Spleen (tissue), 11 donors: Measurements from ENCODE around the gene CUX1. TPM values are rescaled to one million over a fixed set of nuclear protein-coding genes. Genes with fewer than 3 reads are reported as not detected.
"Not testable (repeated sequence)": the region's sequence is repeated elsewhere in the genome, so short reads cannot be mapped to it uniquely, and the experiment has no call there.

Source experiments
- DNase-seq: peaks from one replicate; pipeline ENCODE4 v3.0.0-alpha.2; 2020
- H3K27ac ChIP-seq, 8 donors: fragments of 200-600 bp; sonication (generic) in 7 of 8; 1 replicate in 4 of 8; 2 replicates in 4 of 8; pipeline versions ENCODE4 v1.5.0 to v1.8.0; 2016 to 2021; ENCODE audit warnings: inconsistent platforms in 4 of 8, mild to moderate bottlenecking in 4 of 8, moderate library complexity in 1 of 8
- H3K27me3 ChIP-seq, 7 donors: fragments of 200-600 bp; sonication (generic) in 6 of 7; replicated peaks in 1 of 7; 1 replicate in 4 of 7; 2 replicates in 3 of 7; pipeline versions ENCODE4 v1.5.0 to v1.8.0; 2016 to 2021; ENCODE audit warnings: inconsistent platforms in 3 of 7, mild to moderate bottlenecking in 1 of 7
- H3K36me3 ChIP-seq, 6 donors: fragments of 200-600 bp; sonication (generic) in 5 of 6; 1 replicate in 4 of 6; 2 replicates in 2 of 6; pipeline versions ENCODE4 v1.5.0 to v1.8.0; 2016 to 2021; ENCODE audit warnings: inconsistent platforms in 2 of 6
- H3K4me1 ChIP-seq, 6 donors: fragments of 200-600 bp; sonication (generic) in 5 of 6; 1 replicate in 3 of 6; 2 replicates in 3 of 6; pipeline versions ENCODE4 v1.5.0 to v1.8.0; 2016 to 2021; ENCODE audit warnings: inconsistent platforms in 3 of 6
- H3K4me3 ChIP-seq, 8 donors: fragments of 200-600 bp; sonication (generic) in 7 of 8; 1 replicate in 4 of 8; 2 replicates in 4 of 8; pipeline versions ENCODE4 v1.5.0 to v1.8.0; 2016 to 2021; ENCODE audit warnings: inconsistent platforms in 4 of 8, mild to moderate bottlenecking in 4 of 8, moderate library complexity in 2 of 8
- H3K9me3 ChIP-seq, 8 donors: fragments of 200-600 bp; sonication (generic) in 7 of 8; 1 replicate in 4 of 8; 2 replicates in 4 of 8; pipeline versions ENCODE4 v1.5.0 to v1.8.0; 2016 to 2021; ENCODE audit warnings: inconsistent platforms in 4 of 8
- CTCF ChIP-seq, 11 experiments: fragments of 200-600 bp in 7 of 11; fragments of 450-650 bp in 4 of 11; sonication (generic) in 4 of 11; IDR thresholded peaks in 8 of 11; conservative IDR thresholded peaks in 3 of 11; 1 replicate in 7 of 11; 2 replicates in 4 of 11; pipeline versions ENCODE4 v1.4.0 to v1.8.0; 2016 to 2021; ENCODE audit warnings: antibody characterized with exemption in 11 of 11, inconsistent platforms in 4 of 11, mild to moderate bottlenecking in 1 of 11
- POLR2A ChIP-seq, 3 donors: fragments of 450-650 bp; IDR thresholded peaks; one replicate each; pipeline ENCODE4 v1.5.1; 2017; ENCODE audit warnings: antibody characterized with exemption in 3 of 3, mild to moderate bottlenecking in 1 of 3
- POLR2AphosphoS5 ChIP-seq, 3 donors: sonication (generic); formaldehyde crosslinking; IDR thresholded peaks; one replicate each; pipeline ENCODE4 v1.5.1; 2017; ENCODE audit warnings: antibody characterized with exemption in 3 of 3
- WGBS, 5 donors: extraction: QIAGEN DNeasy Blood & Tissue Kit in 3 of 5; methylation state at CpG; one replicate each; pipeline versions ENCODE4 v1.1.5 to v1.1.7; 2013 to 2018; 5-methylcytosine and 5-hydroxymethylcytosine counted together
- intact Hi-C: fragments of 100-400 bp; cut with DNase I; formaldehyde crosslinking; loops from one replicate; pipeline ENCODE4 v1.15.0; 2023; ENCODE audit warnings: low total_unique reads
- polyA plus RNA-seq, 3 donors: library from polyadenylated mRNA; stranded (reverse); fragments of 200-250 nt; gene quantifications; one replicate each; pipeline ENCODE4 v1.2.1, GENCODE V29; 2013
- total RNA-seq, 7 donors: library from RNA; depleted of rRNA in 3 of 7; stranded (reverse); fragments of >200 nt in 3 of 7; fragmentation: NEBNext Ultra II Directional in 4 of 7; extraction: Animal tissue kit (Norgen Biotek cat#: 25700) in 4 of 7; gene quantifications; one replicate each; pipeline versions ENCODE4 v1.1.0 to v1.2.1, GENCODE V29; 2016 to 2021
- donor health status: healthy with polysubstance abuse.
- donor health status: DM: no; HTN: no; CAD: no; lungs with moderate emphysema.
- donor health status: DM: no; HTN: no; CAD: no.
- donor health status: Bipolar disorder and iron deficiency.
- donor health status: healthy.
- donor health status: DM: no; HTN: no; CAD: no.
- donor health status: DM: yes; HTN: yes; CAD: no.

Gene CUX1
- total and polyA plus RNA-seq, 10 donors = 9.1 to 95.8 (median 61.9) TPM

DNA sequence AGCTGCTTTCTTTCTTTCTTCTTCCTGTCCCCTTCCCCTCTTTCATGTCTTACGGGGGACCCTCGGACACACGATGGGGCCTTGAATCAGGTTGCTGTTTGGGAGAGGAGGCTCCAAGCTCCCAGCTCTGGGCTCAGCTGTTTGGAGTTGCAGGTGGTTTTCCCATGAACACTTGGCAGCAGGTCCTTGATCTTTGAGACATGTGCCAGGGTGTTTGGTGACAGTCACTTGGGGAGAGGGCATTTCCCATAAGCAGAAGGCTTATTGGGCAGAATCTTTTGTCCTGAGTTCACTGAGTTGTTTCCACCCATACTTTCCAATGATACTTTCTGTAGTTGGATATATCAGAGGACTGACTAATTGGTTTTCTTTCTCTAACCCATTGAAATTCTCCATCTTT is 364.6 kb downstream of the CUX1 start:
- H3K4me1 ChIP-seq = no peaks in the 10 kb centered on the region
- intact Hi-C loops = no loop called here
- 67 to 98% (median 83%) methylated on average over 3 of the region's 3 CpGs for WGBS, 5 donors
- H3K36me3 ChIP-seq = peaks cover 0 to 99% (median 49%) of the 10 kb centered on the region in 6 donors
- TF ChIP-seq POLR2A (IDR thresholded peaks at IDR 0.05) (no peak), CTCF (IDR thresholded peaks at IDR 0.05 in 8 of 11, conservative IDR thresholded peaks at IDR 0.05 in 3 of 11) (no peak), POLR2AphosphoS5 (IDR thresholded peaks at IDR 0.05) (no peak)
- H3K27me3 ChIP-seq = no peaks in the 10 kb centered on the region
- no peak overlapping the region for H3K4me3 ChIP-seq
- no peaks in the 10 kb centered on the region for H3K9me3 ChIP-seq
- no peak overlapping the region for H3K27ac ChIP-seq
- DNase-seq = no peak

DNA sequence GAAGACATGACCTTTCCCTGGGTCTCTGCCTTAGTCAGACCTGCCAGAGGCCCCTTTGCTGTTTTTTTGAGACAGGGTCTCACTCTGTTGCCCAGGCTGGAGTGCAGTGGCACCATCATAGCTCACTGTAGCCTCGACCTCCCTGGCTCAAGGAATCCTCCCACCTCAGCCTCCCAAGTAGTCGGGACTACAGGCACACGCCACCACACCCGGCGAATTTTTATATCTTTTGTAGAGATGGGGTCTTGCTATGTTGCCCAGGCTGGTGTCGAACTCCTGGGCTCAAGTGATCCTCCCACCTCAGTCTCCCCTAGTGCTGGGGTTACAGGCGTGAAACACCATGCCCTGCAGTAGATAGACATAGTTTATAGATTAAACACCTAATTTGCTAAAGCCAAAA is 366.4 kb downstream of the CUX1 start:
- WGBS, 5 donors = 88 to 100% (median 94%) methylated on average over 6 to 7 of the region's 7 CpGs
- H3K4me3 ChIP-seq, H3K27me3 ChIP-seq, intact Hi-C loops, H3K9me3 ChIP-seq, H3K27ac ChIP-seq, DNase-seq, H3K4me1 ChIP-seq: not testable (repeated sequence)
- peaks cover 0 to 100% (median 43%) of the 10 kb centered on the region in 6 donors for H3K36me3 ChIP-seq

DNA sequence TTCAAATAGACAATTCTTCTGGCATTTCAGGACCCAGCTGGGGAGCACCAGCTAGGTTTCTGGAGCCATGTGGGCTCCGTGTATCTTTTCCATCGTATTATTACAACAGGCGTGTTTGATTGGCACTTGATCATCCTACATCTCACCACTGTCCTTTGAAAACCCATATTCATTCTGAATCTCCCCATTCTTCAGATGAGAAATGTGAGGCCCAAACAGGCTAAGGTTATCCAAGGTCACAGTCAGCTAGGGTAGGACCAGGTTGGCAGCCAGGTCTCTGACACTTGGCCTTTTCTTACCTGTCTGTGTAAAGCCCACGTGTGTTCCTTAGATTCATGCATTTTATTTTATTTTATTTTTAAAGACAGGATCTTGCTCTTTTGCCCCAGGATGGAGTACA is 366.9 kb downstream of the CUX1 start:
- Histone ChIP-seq H3K27me3 (no peaks in the 10 kb centered on the region), H3K4me1 (no peaks in the 10 kb centered on the region), H3K9me3 (no peaks in the 10 kb centered on the region), H3K4me3 (no peak overlapping the region), H3K27ac (no peak overlapping the region), H3K36me3 (peaks cover 0 to 100% (median 39%) of the 10 kb centered on the region in 6 donors)
- TF ChIP-seq POLR2A (IDR thresholded peaks at IDR 0.05) = no peak
- no peak for TF ChIP-seq CTCF (IDR thresholded peaks at IDR 0.05 in 8 of 11, conservative IDR thresholded peaks at IDR 0.05 in 3 of 11)
- TF ChIP-seq POLR2AphosphoS5 (IDR thresholded peaks at IDR 0.05) = no peak
- intact Hi-C loops = no loop called here
- no peak for DNase-seq
- WGBS, 5 donors = 94 to 98% (median 95%) methylated on average over 4 of the region's 4 CpGs

GRCh38 chr7:102185796-102186195 is 368.4 kb downstream of the CUX1 start:
- no peak for TF ChIP-seq CTCF (IDR thresholded peaks at IDR 0.05 in 8 of 11, conservative IDR thresholded peaks at IDR 0.05 in 3 of 11)
- TF ChIP-seq POLR2A (IDR thresholded peaks at IDR 0.05) = no peak
- Histone ChIP-seq H3K4me1 (no peaks in the 10 kb centered on the region), H3K9me3 (no peaks in the 10 kb centered on the region), H3K36me3 (peaks cover 0 to 100% (median 39%) of the 10 kb centered on the region in 6 donors), H3K27ac (no peak overlapping the region), H3K27me3 (no peaks in the 10 kb centered on the region), H3K4me3 (no peak overlapping the region)
- intact Hi-C loops = no loop called here
- 92 to 98% (median 95%) methylated on average over 15 to 16 of the region's 16 CpGs for WGBS, 5 donors
- no peak for DNase-seq

- 91 to 96% (median 94%) methylated on average over 6 of the region's 6 CpGs for WGBS, 5 donors
- H3K27me3 ChIP-seq = no peaks in the 10 kb centered on the region
- intact Hi-C loops = no loop called here
- no peak for TF ChIP-seq POLR2AphosphoS5 (IDR thresholded peaks at IDR 0.05)
- no peak for TF ChIP-seq POLR2A (IDR thresholded peaks at IDR 0.05)
- no peak for TF ChIP-seq CTCF (IDR thresholded peaks at IDR 0.05 in 8 of 11, conservative IDR thresholded peaks at IDR 0.05 in 3 of 11)
- no peaks in the 10 kb centered on the region for H3K4me1 ChIP-seq
- H3K4me3 ChIP-seq = no peak overlapping the region
- H3K9me3 ChIP-seq = no peaks in the 10 kb centered on the region
- peaks cover 0 to 100% (median 40%) of the 10 kb centered on the region in 6 donors for H3K36me3 ChIP-seq
- no peak for DNase-seq
- H3K27ac ChIP-seq = no peak overlapping the region
These were observed 368.9 kb downstream of the CUX1 start for GRCh38 chr7:102186306-102186705.
